Measurements from ENCODE around the gene EI24.

Gene EI24

GRCh38 chr11:125566235-125566634 is 3.0 kb upstream of the EI24 start:
- no peak for TF ChIP-seq FOXM1 (IDR thresholded peaks at IDR 0.05; ENCODE audit: borderline replicate concordance, low read depth)
- no peak for TF ChIP-seq ZBTB7A (IDR thresholded peaks at IDR 0.05; ENCODE audit: low read depth)
- TF ChIP-seq EGR1 (IDR thresholded peaks at IDR 0.05) = no peak
- no peak for TF ChIP-seq TCF12 (IDR thresholded peaks at IDR 0.05; ENCODE audit: low read depth)
- TF ChIP-seq USF1 (IDR thresholded peaks at IDR 0.05) = no peak

GRCh38 chr11:125569915-125570621 is 791 bp downstream of the EI24 start:
- TF ChIP-seq MAX (IDR thresholded peaks at IDR 0.05) = peak; percentile 4; the same call in 1 of the 2 replicates
- no peak for TF ChIP-seq USF1 (IDR thresholded peaks at IDR 0.05)

GRCh38 chr11:125570952-125571351 is 1.7 kb downstream of the EI24 start:
- TF ChIP-seq MAX (IDR thresholded peaks at IDR 0.05) = no peak
- TF ChIP-seq TCF12 (IDR thresholded peaks at IDR 0.05; ENCODE audit: low read depth) = no peak
- no peak for TF ChIP-seq CEBPB (IDR thresholded peaks at IDR 0.05)
- no peak for TF ChIP-seq RAD21 (IDR thresholded peaks at IDR 0.05; ENCODE audit: low read depth)
- no peak for TF ChIP-seq EP300 (IDR thresholded peaks at IDR 0.05; ENCODE audit: borderline replicate concordance)
- no peak for TF ChIP-seq CREB1 (IDR thresholded peaks at IDR 0.05; ENCODE audit: low read depth)
- no peak for TF ChIP-seq USF1 (IDR thresholded peaks at IDR 0.05)
- no peak for TF ChIP-seq ZBTB7A (IDR thresholded peaks at IDR 0.05; ENCODE audit: low read depth)
- TF ChIP-seq YY1 (IDR thresholded peaks at IDR 0.05; ENCODE audit: low read depth) = no peak
- no peak for TF ChIP-seq EGR1 (IDR thresholded peaks at IDR 0.05)
- TF ChIP-seq TAF1 (IDR thresholded peaks at IDR 0.05; ENCODE audit: low read depth) = no peak

- TF ChIP-seq TEAD4 (IDR thresholded peaks at IDR 0.05) (no peak), RAD21 (IDR thresholded peaks at IDR 0.05; ENCODE audit: low read depth) (no peak), FOXM1 (IDR thresholded peaks at IDR 0.05; ENCODE audit: borderline replicate concordance, low read depth) (no peak), USF1 (IDR thresholded peaks at IDR 0.05) (no peak)
Observed at GRCh38 chr11:125572916-125573315, 3.6 kb downstream of the EI24 start.

- no peak for TF ChIP-seq CEBPB (IDR thresholded peaks at IDR 0.05)
- no peak for TF ChIP-seq MAX (IDR thresholded peaks at IDR 0.05)
- no peak for TF ChIP-seq NFIC (IDR thresholded peaks at IDR 0.05)
- no peak for TF ChIP-seq YY1 (IDR thresholded peaks at IDR 0.05; ENCODE audit: low read depth)
- no peak for TF ChIP-seq TAF1 (IDR thresholded peaks at IDR 0.05; ENCODE audit: low read depth)
Observed at GRCh38 chr11:125578783-125579182, 9.5 kb downstream of the EI24 start.

GRCh38 chr11:125579811-125580210 is 10.5 kb downstream of the EI24 start:
- TF ChIP-seq FOXM1 (IDR thresholded peaks at IDR 0.05; ENCODE audit: borderline replicate concordance, low read depth) (no peak), TEAD4 (IDR thresholded peaks at IDR 0.05) (no peak), NFIC (IDR thresholded peaks at IDR 0.05) (no peak)

- TF ChIP-seq TAF1 (IDR thresholded peaks at IDR 0.05; ENCODE audit: low read depth) = no peak
- no peak for TF ChIP-seq EP300 (IDR thresholded peaks at IDR 0.05; ENCODE audit: borderline replicate concordance)
- TF ChIP-seq RAD21 (IDR thresholded peaks at IDR 0.05; ENCODE audit: low read depth) = no peak
- TF ChIP-seq YY1 (IDR thresholded peaks at IDR 0.05; ENCODE audit: low read depth) = no peak
- no peak for TF ChIP-seq TCF12 (IDR thresholded peaks at IDR 0.05; ENCODE audit: low read depth)
- TF ChIP-seq FOXM1 (IDR thresholded peaks at IDR 0.05; ENCODE audit: borderline replicate concordance, low read depth) = no peak
- TF ChIP-seq USF1 (IDR thresholded peaks at IDR 0.05) = no peak
- TF ChIP-seq EGR1 (IDR thresholded peaks at IDR 0.05) = no peak
- no peak for TF ChIP-seq NFIC (IDR thresholded peaks at IDR 0.05)
- no peak for TF ChIP-seq TEAD4 (IDR thresholded peaks at IDR 0.05)
- TF ChIP-seq REST (IDR thresholded peaks at IDR 0.05; ENCODE audit: low read depth) = no peak
- TF ChIP-seq CEBPB (IDR thresholded peaks at IDR 0.05) = no peak
- no peak for TF ChIP-seq CREB1 (IDR thresholded peaks at IDR 0.05; ENCODE audit: low read depth)
- no peak for TF ChIP-seq ZBTB7A (IDR thresholded peaks at IDR 0.05; ENCODE audit: low read depth)
Observed at GRCh38 chr11:125583496-125583895, 14.2 kb downstream of the EI24 start.

All from Ishikawa (cell line).